Prostate gland (tissue), 2 donors: ENCODE measurements around the gene NASP.

ENCODE experiments used
- CTCF ChIP-seq, 4 experiments: fragments of 200-600 bp in 2 of 4; fragments of 450-650 bp in 2 of 4; sonication (generic) in 2 of 4; IDR thresholded peaks; 1 replicate in 3 of 4; 2 replicates in 1 of 4; pipeline ENCODE4 v1.5.1; 2016 to 2019; ENCODE audit warnings: antibody characterized with exemption in 4 of 4, mild to moderate bottlenecking in 2 of 4, moderate library complexity in 2 of 4
- POLR2A ChIP-seq: fragments of 450-650 bp; IDR thresholded peaks from one replicate; pipeline ENCODE4 v1.6.1; 2016; ENCODE audit warnings: antibody characterized with exemption, mild to moderate bottlenecking

- TF ChIP-seq CTCF (IDR thresholded peaks at IDR 0.05) (no peak), POLR2A (no peak)
Observed at GRCh38 chr1:45583264-45583665, 576 bp upstream of the NASP start.
